ENCODE measurements around the gene ACIN1. TPM values are rescaled to one million over a fixed set of nuclear protein-coding genes. Genes with fewer than 3 reads are reported as not detected.

ACIN1 gene
- total and polyA plus RNA-seq, 9 donors: 72.5 to 157 (median 131) TPM

DNA sequence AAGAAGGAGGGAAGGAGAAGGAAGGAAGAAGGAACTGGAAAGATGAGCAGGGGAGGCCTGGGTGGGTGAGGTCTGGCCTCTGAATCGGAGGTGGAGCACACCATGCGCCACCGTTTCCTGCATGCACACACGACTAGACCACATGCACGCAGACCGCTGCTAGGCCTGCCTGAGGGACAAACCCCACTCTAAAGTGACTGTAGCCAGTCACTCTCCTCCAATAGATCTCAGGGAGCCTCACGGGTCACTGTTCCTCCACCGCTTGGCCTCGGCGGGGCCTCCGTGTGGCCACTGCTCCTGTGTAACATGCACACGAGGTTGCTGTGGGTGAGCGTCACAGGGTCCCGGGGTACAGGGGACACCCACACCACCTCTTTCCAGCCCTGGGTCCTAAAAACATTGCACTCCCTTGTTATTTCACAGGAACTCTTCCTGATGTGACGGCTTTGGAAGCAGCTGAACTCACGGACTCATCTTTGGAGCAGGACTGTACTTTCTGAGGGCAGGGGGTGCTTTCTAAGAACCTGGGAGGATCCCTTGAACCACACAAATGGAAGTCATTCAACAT, 41.7 kb upstream of the ACIN1 start:
- WGBS (ENCODE audit: insufficient coverage): 85% methylated on average over 15 of the region's 16 CpGs
- no peaks in the 10 kb centered on the region for H3K36me3 ChIP-seq (ENCODE audit: control insufficient read depth, insufficient read depth, low read length)
- no peak for DNase-seq
- no peaks in the 10 kb centered on the region for H3K27me3 ChIP-seq (ENCODE audit: control insufficient read depth, insufficient read depth, low read length)
- H3K4me3 ChIP-seq (ENCODE audit: low read length): no peak overlapping the region
- H3K27ac ChIP-seq (ENCODE audit: low read length): no peak overlapping the region
- H3K4me1 ChIP-seq (ENCODE audit: control insufficient read depth, insufficient read depth, low read length): no peaks in the 10 kb centered on the region
- no peaks in the 10 kb centered on the region for H3K9me3 ChIP-seq (replicated peaks; ENCODE audit: control insufficient read depth, low read depth, low read length)

DNA sequence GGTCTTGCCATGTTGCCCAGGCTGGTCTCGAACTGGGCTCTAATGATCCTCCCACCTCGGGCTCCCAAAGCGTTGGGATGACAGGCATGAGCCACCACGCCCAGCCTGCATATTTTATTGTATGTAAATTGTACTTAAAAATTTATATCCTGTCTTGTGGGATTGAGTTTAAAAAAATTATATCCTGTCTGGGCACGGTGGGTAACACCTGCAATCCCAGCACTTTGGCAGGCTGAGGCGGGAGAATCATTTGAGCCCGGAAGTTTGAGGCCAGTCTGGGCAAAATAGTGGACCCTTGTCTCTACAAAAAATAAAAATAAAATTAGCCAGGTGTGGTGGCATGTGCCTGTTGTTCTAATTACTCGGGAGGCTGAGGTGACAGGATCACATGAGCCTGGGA, 38.0 kb upstream of the ACIN1 start:
- no peaks in the 10 kb centered on the region for H3K36me3 ChIP-seq (ENCODE audit: control insufficient read depth, insufficient read depth, low read length)
- no peaks in the 10 kb centered on the region for H3K9me3 ChIP-seq (replicated peaks; ENCODE audit: control insufficient read depth, low read depth, low read length)
- WGBS (ENCODE audit: insufficient coverage): 67% methylated on average over 2 of the region's 8 CpGs
- H3K27ac ChIP-seq (ENCODE audit: low read length): no peak overlapping the region
- no peak overlapping the region for H3K4me3 ChIP-seq (ENCODE audit: low read length)
- H3K4me1 ChIP-seq (ENCODE audit: control insufficient read depth, insufficient read depth, low read length): no peaks in the 10 kb centered on the region
- H3K27me3 ChIP-seq (ENCODE audit: control insufficient read depth, insufficient read depth, low read length): no peaks in the 10 kb centered on the region
- DNase-seq: no peak

DNA sequence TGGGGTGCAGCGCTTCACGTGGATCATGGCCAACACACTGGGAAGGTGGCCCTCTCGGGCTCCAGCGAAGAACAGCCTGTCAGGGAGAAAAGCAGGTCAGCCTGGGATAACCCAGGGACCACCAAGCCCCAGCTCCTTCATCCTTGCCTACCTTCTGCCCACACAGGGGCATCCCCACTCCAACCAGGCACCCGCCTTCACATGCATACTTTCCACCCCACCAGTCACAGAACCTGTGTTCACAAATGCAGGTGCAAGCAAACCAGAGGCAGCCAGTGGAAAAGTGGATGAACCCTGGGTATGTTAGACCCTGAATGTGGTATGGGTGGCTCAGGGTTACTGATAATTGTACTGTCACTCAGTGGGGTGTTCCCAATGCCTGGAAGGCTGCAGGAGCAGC, 36.5 kb upstream of the ACIN1 start:
- H3K36me3 ChIP-seq (ENCODE audit: control insufficient read depth, insufficient read depth, low read length): no peaks in the 10 kb centered on the region
- no peaks in the 10 kb centered on the region for H3K27me3 ChIP-seq (ENCODE audit: control insufficient read depth, insufficient read depth, low read length)
- no peak overlapping the region for H3K27ac ChIP-seq (ENCODE audit: low read length)
- no peaks in the 10 kb centered on the region for H3K9me3 ChIP-seq (replicated peaks; ENCODE audit: control insufficient read depth, low read depth, low read length)
- 72% methylated on average over 4 of the region's 5 CpGs for WGBS (ENCODE audit: insufficient coverage)
- no peak overlapping the region for H3K4me3 ChIP-seq (ENCODE audit: low read length)
- DNase-seq: no peak
- H3K4me1 ChIP-seq (ENCODE audit: control insufficient read depth, insufficient read depth, low read length): no peaks in the 10 kb centered on the region

DNA sequence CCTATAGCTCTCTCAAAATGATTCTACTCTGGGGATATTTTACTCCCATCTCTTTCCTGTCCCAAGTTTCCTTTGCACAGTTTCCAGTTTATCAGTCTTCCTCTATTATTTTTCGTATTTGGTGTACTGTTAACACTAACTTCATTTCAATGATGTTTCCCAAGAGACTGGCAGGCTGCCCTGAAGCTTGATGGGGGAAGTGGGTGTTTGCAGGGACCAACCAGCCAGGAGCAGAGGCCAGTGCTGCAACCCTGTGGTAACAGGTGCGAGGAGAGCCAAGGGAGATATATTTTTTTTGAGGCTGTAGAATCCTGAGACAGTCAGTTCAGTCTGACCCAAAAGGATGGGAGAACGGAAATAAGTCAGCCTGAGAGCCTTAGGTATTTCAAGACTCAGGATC, 35.9 kb upstream of the ACIN1 start:
- H3K27me3 ChIP-seq (ENCODE audit: control insufficient read depth, insufficient read depth, low read length): no peaks in the 10 kb centered on the region
- no peak for DNase-seq
- H3K27ac ChIP-seq (ENCODE audit: low read length): no peak overlapping the region
- no peak overlapping the region for H3K4me3 ChIP-seq (ENCODE audit: low read length)
- H3K9me3 ChIP-seq (replicated peaks; ENCODE audit: control insufficient read depth, low read depth, low read length): no peaks in the 10 kb centered on the region
- WGBS (ENCODE audit: insufficient coverage): 78% methylated on average over 1 of the region's 3 CpGs
- H3K36me3 ChIP-seq (ENCODE audit: control insufficient read depth, insufficient read depth, low read length): no peaks in the 10 kb centered on the region
- no peaks in the 10 kb centered on the region for H3K4me1 ChIP-seq (ENCODE audit: control insufficient read depth, insufficient read depth, low read length)

- H3K9me3 ChIP-seq (replicated peaks; ENCODE audit: control insufficient read depth, low read depth, low read length): no peaks in the 10 kb centered on the region
- H3K27me3 ChIP-seq (ENCODE audit: control insufficient read depth, insufficient read depth, low read length): no peaks in the 10 kb centered on the region
- H3K4me1 ChIP-seq (ENCODE audit: control insufficient read depth, insufficient read depth, low read length): no peaks in the 10 kb centered on the region
- no peaks in the 10 kb centered on the region for H3K36me3 ChIP-seq (ENCODE audit: control insufficient read depth, insufficient read depth, low read length)
- no peak overlapping the region for H3K4me3 ChIP-seq (ENCODE audit: low read length)
- no peak for DNase-seq
- WGBS (ENCODE audit: insufficient coverage): 69% methylated on average over 2 of the region's 7 CpGs
- no peak overlapping the region for H3K27ac ChIP-seq (ENCODE audit: low read length)
These were observed 34.9 kb upstream of the ACIN1 start for GRCh38 chr14:23129759-23130316.

DNA sequence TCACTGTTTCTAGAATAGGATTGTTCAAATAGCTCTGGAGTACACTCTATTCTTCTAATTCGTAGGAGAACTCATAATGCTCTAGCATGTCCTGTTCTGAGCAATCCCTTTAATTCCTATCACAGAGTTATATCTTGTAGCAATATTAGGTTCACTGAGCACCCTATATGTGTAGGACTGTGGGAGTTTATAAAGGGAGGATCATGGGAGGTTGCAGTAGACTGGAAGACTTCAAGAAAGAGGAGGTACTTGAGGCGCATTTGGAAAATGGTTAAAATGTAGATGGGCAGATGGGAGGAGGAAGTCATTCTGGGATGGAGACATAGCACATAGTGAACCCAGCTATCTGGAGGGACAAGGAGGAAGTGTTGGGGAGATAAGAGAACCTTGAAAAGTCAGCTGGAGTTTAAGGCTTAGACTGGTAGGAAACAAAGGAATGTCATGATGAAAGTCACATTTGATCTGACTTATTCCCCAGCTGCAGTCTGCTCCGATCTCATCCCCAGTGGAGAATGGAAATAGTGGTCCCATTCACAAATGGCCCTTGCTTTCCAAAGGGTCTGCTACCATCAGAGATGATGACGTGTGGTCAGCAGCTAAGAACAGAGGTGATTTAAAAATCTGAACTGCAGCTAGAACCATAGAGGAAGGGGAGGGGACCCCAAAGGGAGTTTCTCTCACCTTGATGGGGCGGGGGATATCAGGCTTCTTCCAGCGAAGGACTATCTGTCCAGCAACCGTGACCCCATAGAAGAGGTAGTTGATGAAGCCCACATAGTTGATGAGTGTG, 34.2 kb upstream of the ACIN1 start:
- no peaks in the 10 kb centered on the region for H3K9me3 ChIP-seq (replicated peaks; ENCODE audit: control insufficient read depth, low read depth, low read length)
- H3K27me3 ChIP-seq (ENCODE audit: control insufficient read depth, insufficient read depth, low read length): no peaks in the 10 kb centered on the region
- H3K4me3 ChIP-seq (ENCODE audit: low read length): no peak overlapping the region
- no peak overlapping the region for H3K27ac ChIP-seq (ENCODE audit: low read length)
- DNase-seq: no peak
- H3K4me1 ChIP-seq (ENCODE audit: control insufficient read depth, insufficient read depth, low read length): no peaks in the 10 kb centered on the region
- H3K36me3 ChIP-seq (ENCODE audit: control insufficient read depth, insufficient read depth, low read length): no peaks in the 10 kb centered on the region
- 98% methylated on average over 4 of the region's 7 CpGs for WGBS (ENCODE audit: insufficient coverage)

GRCh38 chr14:23127861-23128260, 32.9 kb upstream of the ACIN1 start:
- DNase-seq: no peak
- H3K27me3 ChIP-seq (ENCODE audit: control insufficient read depth, insufficient read depth, low read length): no peaks in the 10 kb centered on the region
- no peaks in the 10 kb centered on the region for H3K9me3 ChIP-seq (replicated peaks; ENCODE audit: control insufficient read depth, low read depth, low read length)
- peaks cover 9% of the 10 kb centered on the region for H3K4me1 ChIP-seq (ENCODE audit: control insufficient read depth, insufficient read depth, low read length)
- 100% methylated on average over 1 of the region's 3 CpGs for WGBS (ENCODE audit: insufficient coverage)
- H3K36me3 ChIP-seq (ENCODE audit: control insufficient read depth, insufficient read depth, low read length): no peaks in the 10 kb centered on the region
- H3K4me3 ChIP-seq (ENCODE audit: low read length): no peak overlapping the region
- H3K27ac ChIP-seq (ENCODE audit: low read length): no peak overlapping the region

GRCh38 chr14:23126548-23127278, 31.8 kb upstream of the ACIN1 start:
- H3K36me3 ChIP-seq (ENCODE audit: control insufficient read depth, insufficient read depth, low read length): no peaks in the 10 kb centered on the region
- no peak for DNase-seq
- WGBS (ENCODE audit: insufficient coverage): 64% methylated on average over 3 of the region's 8 CpGs
- H3K27me3 ChIP-seq (ENCODE audit: control insufficient read depth, insufficient read depth, low read length): no peaks in the 10 kb centered on the region
- H3K27ac ChIP-seq (ENCODE audit: low read length): no peak overlapping the region
- peaks cover 9% of the 10 kb centered on the region for H3K4me1 ChIP-seq (ENCODE audit: control insufficient read depth, insufficient read depth, low read length)
- H3K4me3 ChIP-seq (ENCODE audit: low read length): no peak overlapping the region
- no peaks in the 10 kb centered on the region for H3K9me3 ChIP-seq (replicated peaks; ENCODE audit: control insufficient read depth, low read depth, low read length)

- Histone ChIP-seq H3K36me3 (ENCODE audit: control insufficient read depth, insufficient read depth, low read length) (no peaks in the 10 kb centered on the region), H3K27ac (ENCODE audit: low read length) (no peak overlapping the region), H3K9me3 (replicated peaks; ENCODE audit: control insufficient read depth, low read depth, low read length) (no peaks in the 10 kb centered on the region), H3K4me1 (ENCODE audit: control insufficient read depth, insufficient read depth, low read length) (peaks cover 9% of the 10 kb centered on the region), H3K4me3 (ENCODE audit: low read length) (no peak overlapping the region), H3K27me3 (ENCODE audit: control insufficient read depth, insufficient read depth, low read length) (no peaks in the 10 kb centered on the region)
- WGBS (ENCODE audit: insufficient coverage): 28% methylated on average over 7 of the region's 9 CpGs
- DNase-seq: no peak
These were observed 31.1 kb upstream of the ACIN1 start for GRCh38 chr14:23125933-23126524.

DNA sequence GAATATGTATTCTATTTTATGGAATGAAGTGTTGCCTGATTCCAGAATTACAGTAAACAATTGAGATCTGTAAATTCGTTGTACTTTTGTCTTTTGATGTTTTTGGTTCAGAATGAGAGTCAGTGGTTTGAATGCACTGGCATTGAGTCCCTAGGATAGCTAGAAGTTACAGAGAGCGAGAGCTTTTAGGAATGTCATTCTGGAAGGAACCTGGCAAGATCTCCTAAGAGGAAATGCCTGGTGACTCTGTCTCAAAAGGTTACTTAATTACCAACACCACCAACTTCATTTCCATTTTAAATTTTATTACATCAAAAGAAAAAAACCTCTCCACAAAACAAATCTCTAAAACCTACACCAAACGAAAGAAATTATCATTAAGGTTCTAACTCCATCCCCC, 30.1 kb upstream of the ACIN1 start:
- no peaks in the 10 kb centered on the region for H3K27me3 ChIP-seq (ENCODE audit: control insufficient read depth, insufficient read depth, low read length)
- H3K4me3 ChIP-seq (ENCODE audit: low read length): no peak overlapping the region
- H3K9me3 ChIP-seq (replicated peaks; ENCODE audit: control insufficient read depth, low read depth, low read length): no peaks in the 10 kb centered on the region
- no peaks in the 10 kb centered on the region for H3K36me3 ChIP-seq (ENCODE audit: control insufficient read depth, insufficient read depth, low read length)
- H3K4me1 ChIP-seq (ENCODE audit: control insufficient read depth, insufficient read depth, low read length): peaks cover 11% of the 10 kb centered on the region
- H3K27ac ChIP-seq (ENCODE audit: low read length): no peak overlapping the region
- 83% methylated on average over 1 of the region's 3 CpGs for WGBS (ENCODE audit: insufficient coverage)
- DNase-seq: no peak

Data from muscle of leg (tissue), 11 donors.